Mucosa of rectum (tissue), 2 donors: ENCODE results near the gene EFCAB11.
"Not testable (repeated sequence)": the region's sequence is repeated elsewhere in the genome, so short reads cannot be mapped to it uniquely, and the experiment has no call there.

Experiments
- H3K27ac ChIP-seq, 2 donors: one replicate each; pipeline ENCODE4 v1.7.0; 2013; ENCODE audit warnings: inconsistent platforms in 2 of 2, low read depth in 2 of 2, low read length in 2 of 2
- H3K27me3 ChIP-seq, 2 donors: one replicate each; pipeline ENCODE4 v1.7.0; 2013; ENCODE audit warnings: low read length in 2 of 2; ENCODE audit not compliant: control insufficient read depth in 2 of 2, insufficient read depth in 2 of 2
- H3K36me3 ChIP-seq, 2 donors: one replicate each; pipeline ENCODE4 v1.7.0; 2013; ENCODE audit warnings: low read length in 2 of 2; ENCODE audit not compliant: control insufficient read depth in 2 of 2, insufficient read depth in 2 of 2
- H3K4me1 ChIP-seq, 2 donors: one replicate each; pipeline ENCODE4 v1.7.0; 2013; ENCODE audit warnings: low read length in 2 of 2, mild to moderate bottlenecking in 1 of 2; ENCODE audit not compliant: control insufficient read depth in 2 of 2, insufficient read depth in 2 of 2
- H3K4me3 ChIP-seq, 2 donors: one replicate each; pipeline ENCODE4 v1.7.0; 2013; ENCODE audit warnings: low read length in 2 of 2
- H3K9ac ChIP-seq, 2 donors: one replicate each; pipeline ENCODE4 v1.7.0; 2013; ENCODE audit warnings: low read length in 2 of 2, low read depth in 1 of 2, mild to moderate bottlenecking in 1 of 2
- H3K9me3 ChIP-seq, 2 donors: one replicate each; pipeline ENCODE4 v1.7.0; 2013; ENCODE audit warnings: low read length in 2 of 2; ENCODE audit not compliant: control insufficient read depth in 2 of 2
- donor health status: healthy.
- donor health status: Normal muscosa, but diverticular disease.

The EFCAB11 gene

GRCh38 chr14:89881839-89882238 lies 72.7 kb downstream of the EFCAB11 start:
- no peaks in the 10 kb centered on the region for H3K4me1 ChIP-seq
- H3K4me3 ChIP-seq, result no peak overlapping the region
- H3K9ac ChIP-seq, result no peak overlapping the region
- no peak overlapping the region for H3K27ac ChIP-seq
- H3K36me3 ChIP-seq, result no peaks in the 10 kb centered on the region
- H3K9me3 ChIP-seq, result no peaks in the 10 kb centered on the region
- H3K27me3 ChIP-seq, result no peaks in the 10 kb centered on the region

GRCh38 chr14:89874091-89874490 lies 80.4 kb downstream of the EFCAB11 start:
- not testable (repeated sequence) for H3K4me3 ChIP-seq, H3K9me3 ChIP-seq, H3K27ac ChIP-seq, H3K27me3 ChIP-seq, H3K4me1 ChIP-seq, H3K9ac ChIP-seq, H3K36me3 ChIP-seq

- Histone ChIP-seq H3K4me3 (no peak overlapping the region), H3K9ac (no peak overlapping the region), H3K27ac (no peak overlapping the region), H3K4me1 (no peaks in the 10 kb centered on the region), H3K9me3 (peaks cover 3 to 4% of the 10 kb centered on the region in 2 donors), H3K27me3 (no peaks in the 10 kb centered on the region), H3K36me3 (no peaks in the 10 kb centered on the region)
Observed at GRCh38 chr14:89870316-89870715, 84.2 kb downstream of the EFCAB11 start.

GRCh38 chr14:89869606-89870005 lies 84.9 kb downstream of the EFCAB11 start:
- no peak overlapping the region for H3K4me3 ChIP-seq
- no peak overlapping the region for H3K27ac ChIP-seq
- H3K36me3 ChIP-seq, result no peaks in the 10 kb centered on the region
- H3K27me3 ChIP-seq, result no peaks in the 10 kb centered on the region
- H3K9me3 ChIP-seq, result peaks cover 3 to 4% of the 10 kb centered on the region in 2 donors
- no peaks in the 10 kb centered on the region for H3K4me1 ChIP-seq
- H3K9ac ChIP-seq, result no peak overlapping the region

GRCh38 chr14:89866458-89866857 lies 88.1 kb downstream of the EFCAB11 start:
- H3K36me3 ChIP-seq, result no peaks in the 10 kb centered on the region
- H3K9ac ChIP-seq, result no peak overlapping the region
- H3K27ac ChIP-seq, result no peak overlapping the region
- H3K9me3 ChIP-seq, result peaks cover 3 to 4% of the 10 kb centered on the region in 2 donors
- H3K27me3 ChIP-seq, result no peaks in the 10 kb centered on the region
- H3K4me1 ChIP-seq, result no peaks in the 10 kb centered on the region
- no peak overlapping the region for H3K4me3 ChIP-seq

GRCh38 chr14:89865153-89865552 lies 89.4 kb downstream of the EFCAB11 start:
- H3K4me1 ChIP-seq, result no peaks in the 10 kb centered on the region
- peaks cover 3 to 4% of the 10 kb centered on the region in 2 donors for H3K9me3 ChIP-seq
- H3K36me3 ChIP-seq, result no peaks in the 10 kb centered on the region
- no peaks in the 10 kb centered on the region for H3K27me3 ChIP-seq
- no peak overlapping the region for H3K4me3 ChIP-seq
- no peak overlapping the region for H3K27ac ChIP-seq
- no peak overlapping the region for H3K9ac ChIP-seq

- Histone ChIP-seq H3K4me1 (no peaks in the 10 kb centered on the region), H3K4me3 (no peak overlapping the region), H3K9ac (no peak overlapping the region), H3K27me3 (no peaks in the 10 kb centered on the region), H3K27ac (no peak overlapping the region), H3K36me3 (no peaks in the 10 kb centered on the region), H3K9me3 (peaks cover under 1 to 3% of the 10 kb centered on the region in 2 donors)
Observed at GRCh38 chr14:89862856-89863255, 91.7 kb downstream of the EFCAB11 start.

GRCh38 chr14:89861630-89862029 lies 92.9 kb downstream of the EFCAB11 start:
- Histone ChIP-seq H3K9me3 (no peaks in the 10 kb centered on the region), H3K4me1 (peaks cover 0 to 4% of the 10 kb centered on the region in 2 donors), H3K27me3 (no peaks in the 10 kb centered on the region), H3K36me3 (no peaks in the 10 kb centered on the region), H3K9ac (no peak overlapping the region), H3K27ac (no peak overlapping the region), H3K4me3 (no peak overlapping the region)

- Histone ChIP-seq H3K36me3 (no peaks in the 10 kb centered on the region), H3K27me3 (no peaks in the 10 kb centered on the region), H3K4me1 (peaks cover 0 to 4% of the 10 kb centered on the region in 2 donors), H3K4me3 (no peak overlapping the region), H3K9ac (no peak overlapping the region), H3K9me3 (no peaks in the 10 kb centered on the region), H3K27ac (no peak overlapping the region)
Observed at GRCh38 chr14:89858089-89858488, 96.4 kb downstream of the EFCAB11 start.

GRCh38 chr14:89856871-89857345 lies 97.6 kb downstream of the EFCAB11 start:
- Histone ChIP-seq H3K9me3 (no peaks in the 10 kb centered on the region), H3K27ac (no peak overlapping the region)

More at GRCh38 chr14:89856871-89857345, 97.6 kb downstream of the EFCAB11 start:
- no peak overlapping the region for H3K4me3 ChIP-seq
- no peaks in the 10 kb centered on the region for H3K27me3 ChIP-seq
- peaks cover 0 to 4% of the 10 kb centered on the region in 2 donors for H3K4me1 ChIP-seq
- H3K9ac ChIP-seq, result no peak overlapping the region
- H3K36me3 ChIP-seq, result no peaks in the 10 kb centered on the region
